Neutrophil (primary cell): ENCODE data around the gene NXPH4.

ENCODE experiments used
- H3K27ac ChIP-seq: fragments of 200-600 bp; sonication (generic); 2 replicates; pipeline ENCODE4 v1.5.1; 2016; ENCODE audit warnings: mild to moderate bottlenecking, moderate library complexity
- H3K27me3 ChIP-seq: fragments of 200-600 bp; sonication (generic); 2 replicates; pipeline ENCODE4 v1.6.0; 2016; ENCODE audit warnings: mild to moderate bottlenecking
- H3K36me3 ChIP-seq: fragments of 200-600 bp; sonication (generic); 2 replicates; pipeline ENCODE4 v1.5.1; 2017
- H3K4me1 ChIP-seq, 2 experiments: fragments of 200-600 bp in 1 of 2; sonication (generic) in 1 of 2; 1 replicate in 1 of 2; 2 replicates in 1 of 2; pipeline versions ENCODE4 v1.5.1 to v1.6.1; 2013 to 2016; ENCODE audit warnings: low read depth in 1 of 2, low read length in 1 of 2, mild to moderate bottlenecking in 1 of 2, moderate library complexity in 1 of 2; ENCODE audit not compliant: control insufficient read depth in 1 of 2, insufficient read depth in 1 of 2
- H3K4me3 ChIP-seq, 2 experiments: fragments of 200-600 bp in 1 of 2; sonication (generic) in 1 of 2; 1 replicate in 1 of 2; 2 replicates in 1 of 2; pipeline ENCODE4 v1.5.1; 2013 to 2016; ENCODE audit warnings: low read depth in 1 of 2, low read length in 1 of 2, mild to moderate bottlenecking in 1 of 2, moderate library complexity in 1 of 2
- H3K9me3 ChIP-seq: fragments of 200-600 bp; sonication (generic); 2 replicates; pipeline ENCODE4 v1.5.1; 2016
- TF ChIP-seq, protein P1 (sequence below): fragments of 200-600 bp; sonication (generic); IDR thresholded peaks from 2 replicates; pipeline ENCODE4 v1.5.1; 2016; ENCODE audit warnings: antibody characterized with exemption

Gene NXPH4

DNA sequence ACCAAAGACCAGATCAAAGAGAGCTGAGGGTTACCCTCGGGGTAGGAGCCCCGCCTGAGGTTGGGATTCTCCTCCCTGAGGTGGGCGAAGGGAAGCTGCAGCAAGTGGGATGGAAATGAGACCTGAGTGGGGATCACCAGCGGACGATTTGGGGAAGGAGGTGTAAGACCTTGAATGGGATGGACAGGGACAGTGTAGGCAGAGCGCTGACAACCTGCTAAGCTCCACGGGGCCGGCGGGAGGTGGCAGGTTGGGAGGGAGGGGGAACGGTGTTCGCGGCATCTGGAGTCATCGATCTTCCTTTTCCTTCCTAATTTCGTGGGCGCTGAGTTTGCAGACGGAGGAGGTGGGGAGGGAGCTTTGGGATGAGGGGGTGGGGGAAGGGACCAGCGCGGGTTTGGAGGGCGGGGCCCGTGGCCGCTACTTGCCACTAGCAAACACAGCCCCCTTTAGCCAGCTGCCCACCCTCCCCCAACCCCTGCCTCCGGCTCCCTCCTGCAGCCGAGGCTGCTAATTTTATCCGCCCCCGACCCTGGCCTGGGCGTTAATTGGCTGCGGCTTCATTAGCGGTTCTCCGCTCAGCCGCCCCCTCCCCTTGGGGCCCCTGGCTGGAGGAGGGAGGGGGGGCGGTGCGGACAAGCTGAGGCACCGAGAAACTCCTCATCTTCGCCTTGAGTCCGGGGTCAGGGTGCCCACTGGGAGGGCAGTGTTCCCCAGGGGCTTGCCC lies 10.2 kb downstream of the NXPH4 start:
- TF ChIP-seq, protein P1, sequence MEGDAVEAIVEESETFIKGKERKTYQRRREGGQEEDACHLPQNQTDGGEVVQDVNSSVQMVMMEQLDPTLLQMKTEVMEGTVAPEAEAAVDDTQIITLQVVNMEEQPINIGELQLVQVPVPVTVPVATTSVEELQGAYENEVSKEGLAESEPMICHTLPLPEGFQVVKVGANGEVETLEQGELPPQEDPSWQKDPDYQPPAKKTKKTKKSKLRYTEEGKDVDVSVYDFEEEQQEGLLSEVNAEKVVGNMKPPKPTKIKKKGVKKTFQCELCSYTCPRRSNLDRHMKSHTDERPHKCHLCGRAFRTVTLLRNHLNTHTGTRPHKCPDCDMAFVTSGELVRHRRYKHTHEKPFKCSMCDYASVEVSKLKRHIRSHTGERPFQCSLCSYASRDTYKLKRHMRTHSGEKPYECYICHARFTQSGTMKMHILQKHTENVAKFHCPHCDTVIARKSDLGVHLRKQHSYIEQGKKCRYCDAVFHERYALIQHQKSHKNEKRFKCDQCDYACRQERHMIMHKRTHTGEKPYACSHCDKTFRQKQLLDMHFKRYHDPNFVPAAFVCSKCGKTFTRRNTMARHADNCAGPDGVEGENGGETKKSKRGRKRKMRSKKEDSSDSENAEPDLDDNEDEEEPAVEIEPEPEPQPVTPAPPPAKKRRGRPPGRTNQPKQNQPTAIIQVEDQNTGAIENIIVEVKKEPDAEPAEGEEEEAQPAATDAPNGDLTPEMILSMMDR = no peak
- H3K4me3 ChIP-seq = peak overlapping the region in 1 of 2 experiments; percentile 6

DNA sequence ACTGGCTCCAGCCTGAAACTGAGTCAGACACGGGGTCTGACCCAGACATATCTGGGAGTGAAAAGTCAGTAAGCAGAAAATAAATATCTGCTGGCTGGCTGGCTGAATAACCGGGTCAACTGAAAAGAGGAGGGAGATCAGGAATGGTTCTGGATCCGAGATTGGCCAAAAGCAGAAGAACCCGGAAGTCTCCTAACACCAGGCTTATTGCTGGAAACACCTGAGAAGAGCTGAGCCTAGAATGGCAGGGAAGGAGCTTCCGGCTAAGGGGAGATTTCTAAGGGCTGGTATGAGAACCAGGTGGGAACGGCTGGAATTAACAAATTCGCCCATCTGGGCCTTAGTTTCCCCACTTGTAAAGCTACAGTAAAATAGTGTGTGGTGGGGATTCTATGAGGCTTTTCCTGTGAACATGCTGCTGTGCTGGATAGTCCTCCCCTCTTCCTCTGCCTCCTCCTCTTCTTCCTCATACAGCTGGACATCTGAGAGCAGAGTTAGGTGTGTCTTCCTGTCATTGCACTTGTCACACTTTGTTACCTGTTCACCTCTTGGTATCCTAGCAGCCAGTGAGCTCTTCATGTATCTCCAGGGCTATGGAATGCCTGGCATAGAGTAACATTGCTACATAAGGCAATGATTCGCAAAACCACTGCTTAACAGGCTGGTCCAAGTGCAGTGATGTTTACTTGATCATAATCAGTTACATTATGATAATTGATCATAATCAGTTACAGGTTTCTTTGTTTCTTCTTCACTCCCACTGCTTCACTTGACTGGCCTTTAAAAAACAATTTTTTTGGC lies 10.9 kb downstream of the NXPH4 start:
- H3K4me1 ChIP-seq = peaks cover 40 to 48% of the 10 kb centered on the region in 2 experiments
- H3K36me3 ChIP-seq = peaks cover 4% of the 10 kb centered on the region
- H3K27ac ChIP-seq = no peak overlapping the region
- no peaks in the 10 kb centered on the region for H3K9me3 ChIP-seq
- TF ChIP-seq, protein P1 = no peak
- H3K27me3 ChIP-seq = peaks cover 67% of the 10 kb centered on the region
- no peak overlapping the region for H3K4me3 ChIP-seq

More for the DNA sequence above, 10.2 kb downstream of the NXPH4 start:
- Histone ChIP-seq H3K27ac (no peak overlapping the region), H3K27me3 (peaks cover 75% of the 10 kb centered on the region), H3K36me3 (no peaks in the 10 kb centered on the region), H3K4me1 (peaks cover 40 to 48% of the 10 kb centered on the region in 2 experiments), H3K9me3 (no peaks in the 10 kb centered on the region)

DNA sequence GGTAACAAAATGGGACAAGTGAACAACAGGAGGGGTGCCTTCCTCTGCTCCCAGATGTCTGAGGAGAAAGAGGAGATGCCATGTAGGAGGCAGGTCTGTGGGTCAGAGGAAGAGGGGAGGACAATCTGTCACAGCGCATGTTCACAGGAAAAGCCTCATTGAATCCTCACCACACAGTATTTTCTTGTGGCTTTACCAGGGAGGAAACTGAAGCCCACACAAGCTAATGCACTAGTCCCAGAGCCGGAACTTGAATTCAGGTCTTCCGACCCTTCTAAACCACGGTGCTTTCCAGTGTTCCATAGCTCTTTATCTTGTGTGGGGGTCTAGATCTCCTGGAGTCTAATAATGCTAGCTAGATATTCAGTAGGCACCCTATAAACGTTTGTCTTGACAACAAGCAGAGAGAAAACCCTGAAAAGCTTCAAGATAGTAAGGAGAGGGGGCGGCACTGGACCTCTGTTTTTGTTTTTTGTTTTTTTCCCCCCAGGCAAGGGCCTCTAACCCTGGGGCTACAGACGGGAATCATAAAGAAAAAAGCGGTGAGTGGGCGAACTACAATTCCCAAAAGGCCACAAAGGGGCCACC lies 12.5 kb downstream of the NXPH4 start:
- Histone ChIP-seq H3K4me1 (peaks cover 40 to 48% of the 10 kb centered on the region in 2 experiments), H3K4me3 (peak overlapping the region; percentile 51 to 56)
- TF ChIP-seq, protein P1 = no peak

DNA sequence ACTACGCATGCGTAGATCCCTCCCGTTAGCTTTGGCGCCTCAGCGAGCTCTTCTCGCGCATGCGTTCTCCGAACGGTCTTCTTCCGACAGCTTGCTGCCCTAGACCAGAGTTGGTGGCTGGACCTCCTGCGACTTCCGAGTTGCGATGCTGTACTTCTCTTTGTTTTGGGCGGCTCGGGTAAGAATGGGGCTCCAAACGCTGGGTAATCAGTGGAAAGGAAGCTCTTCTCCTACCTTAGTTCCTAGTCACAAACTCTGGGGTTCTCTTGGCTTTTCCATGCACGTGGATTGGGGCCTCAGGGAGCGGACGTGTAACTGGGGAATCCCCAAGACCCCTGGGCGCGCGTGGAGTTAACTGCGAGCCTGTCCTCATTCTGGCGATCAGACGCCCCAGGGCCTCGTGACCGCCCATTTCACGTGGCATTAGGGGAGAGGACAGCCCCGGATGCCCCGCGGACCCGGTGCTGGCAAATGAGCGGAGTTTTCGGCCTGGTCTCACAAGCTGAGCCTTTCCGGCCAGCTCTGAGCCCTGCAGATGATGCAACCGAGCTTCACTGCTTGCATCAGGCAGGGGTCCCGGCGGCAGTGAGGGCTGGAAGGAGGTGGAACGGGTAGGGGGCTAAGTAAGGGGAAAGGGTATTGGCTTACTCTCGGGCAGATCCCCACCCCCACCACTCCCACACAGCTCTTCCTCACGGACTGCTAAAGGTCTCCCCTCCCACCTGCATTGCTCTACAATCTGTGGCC lies 13.2 kb downstream of the NXPH4 start, which contains the start of gene SHMT2:
TSS of gene SHMT2 (plus strand) at position 78 of the 747 bp plus-strand sequence. CDS start at position 146, 68 bp downstream.
- no peaks in the 10 kb centered on the region for H3K9me3 ChIP-seq
- peak within 1 kb of the TSS; percentile 40 for H3K27ac ChIP-seq
- H3K27me3 ChIP-seq = peaks cover 46% of the 10 kb centered on the region
- H3K4me1 ChIP-seq = peaks cover 36 to 44% of the 10 kb centered on the region in 2 experiments
- H3K4me3 ChIP-seq = peak within 1 kb of the TSS; percentile 51 to 56
- H3K36me3 ChIP-seq = peaks cover 21% of the 10 kb centered on the region
- TF ChIP-seq, protein P1 = no peak

More for the DNA sequence above, 12.5 kb downstream of the NXPH4 start:
- peaks cover 51% of the 10 kb centered on the region for H3K27me3 ChIP-seq
- peaks cover 20% of the 10 kb centered on the region for H3K36me3 ChIP-seq
- no peaks in the 10 kb centered on the region for H3K9me3 ChIP-seq
- H3K27ac ChIP-seq = no peak overlapping the region
